TTC549 (cell line): ENCODE measurements around the gene LEKR1.
"Not testable (repeated sequence)": the region's sequence is repeated elsewhere in the genome, so short reads cannot be mapped to it uniquely, and the experiment has no call there.

Source experiments
- FAIRE-seq: peaks from 2 replicates; lab custom pipeline; 2012; peaks lifted over from hg19 to GRCh38; lab: Jason Lieb, UNC

Gene LEKR1

GRCh38 chr3:156808025-156808424 lies 18.1 kb upstream of the LEKR1 start:
- no peak for FAIRE-seq

GRCh38 chr3:156811089-156811862 lies 14.9 kb upstream of the LEKR1 start:
- no peak for FAIRE-seq

- FAIRE-seq: no peak
Measured at GRCh38 chr3:156812521-156813335, 13.4 kb upstream of the LEKR1 start.

- no peak for FAIRE-seq
Measured at GRCh38 chr3:156814295-156814694, 11.9 kb upstream of the LEKR1 start.

GRCh38 chr3:156816091-156816793 lies 9.9 kb upstream of the LEKR1 start:
- FAIRE-seq: no peak

GRCh38 chr3:156816794-156817645 lies 9.1 kb upstream of the LEKR1 start:
- no peak for FAIRE-seq

GRCh38 chr3:156817646-156818272 lies 8.4 kb upstream of the LEKR1 start:
- FAIRE-seq: no peak

- FAIRE-seq: no peak
Measured at GRCh38 chr3:156818273-156818651, 7.9 kb upstream of the LEKR1 start.

GRCh38 chr3:156818890-156819289 lies 7.3 kb upstream of the LEKR1 start:
- FAIRE-seq: no peak

GRCh38 chr3:156819842-156820691 lies 6.1 kb upstream of the LEKR1 start:
- no peak for FAIRE-seq

GRCh38 chr3:156820692-156821080 lies 5.5 kb upstream of the LEKR1 start:
- no peak for FAIRE-seq

GRCh38 chr3:156822626-156823260 lies 3.4 kb upstream of the LEKR1 start:
- not testable (repeated sequence) for FAIRE-seq

- no peak for FAIRE-seq
Measured at GRCh38 chr3:156825795-156826143, 384 bp upstream of the LEKR1 start.

GRCh38 chr3:156826896-156827882 lies 1.0 kb downstream of the LEKR1 start:
- no peak for FAIRE-seq

- FAIRE-seq: no peak
Measured at GRCh38 chr3:156831006-156831405, 4.9 kb downstream of the LEKR1 start.

- FAIRE-seq: no peak
Measured at GRCh38 chr3:156834435-156834834, 8.3 kb downstream of the LEKR1 start.

GRCh38 chr3:156834962-156835535 lies 8.9 kb downstream of the LEKR1 start:
- FAIRE-seq: no peak

- FAIRE-seq: no peak
Measured at GRCh38 chr3:156836701-156837100, 10.5 kb downstream of the LEKR1 start.

GRCh38 chr3:156837115-156837514 lies 11.0 kb downstream of the LEKR1 start:
- FAIRE-seq: no peak
